Astrocyte of the cerebellum (primary cell): ENCODE measurements around the gene SLC39A11.

Experiments used
- DNase-seq: peaks from one replicate; pipeline ENCODE4 v3.0.0-alpha.2; 2011; ENCODE audit warnings: low read depth
- H3K4me3 ChIP-seq: 2 replicates; pipeline ENCODE4 v1.5.1; 2011; ENCODE audit warnings: mild to moderate bottlenecking, low read depth, low read length, moderate library complexity
- in situ Hi-C: cut with HindIII; loops from 2 replicates; pipeline ENCODE4 v1.10.0; 2017; ENCODE audit warnings: low sequenced_read_pairs
- TF ChIP-seq, protein P1 (sequence below): IDR thresholded peaks from 2 replicates; pipeline ENCODE4 v1.5.1; 2012; ENCODE audit warnings: low read length, low read depth, moderate library complexity, mild to moderate bottlenecking; ENCODE audit errors: missing control alignments

Gene SLC39A11

DNA sequence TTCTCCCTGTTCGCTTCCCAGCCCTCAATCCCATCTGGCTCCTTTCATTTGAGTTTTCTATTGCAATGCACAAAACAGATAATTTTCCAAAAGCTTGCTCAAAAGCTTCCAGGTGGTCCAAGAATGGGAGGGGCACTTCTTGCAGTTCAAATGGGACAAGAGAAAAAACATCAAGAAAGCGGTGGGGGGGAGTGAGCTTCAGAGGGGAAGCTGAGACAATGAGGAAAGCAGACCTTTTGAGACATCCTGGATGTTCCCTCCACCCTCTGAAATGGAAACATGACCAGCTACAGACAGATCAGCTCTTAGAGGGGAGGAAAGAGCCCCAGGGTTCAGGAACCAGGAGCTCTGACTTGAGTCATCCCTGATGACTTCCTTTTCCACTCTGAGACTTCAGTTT lies 368.2 kb downstream of the SLC39A11 start:
- no peak for DNase-seq
- in situ Hi-C loops: loop anchor here (10.0 kb wide), 1 partner anchor 261 kb away; no protein-coding TSS in a partner anchor

DNA sequence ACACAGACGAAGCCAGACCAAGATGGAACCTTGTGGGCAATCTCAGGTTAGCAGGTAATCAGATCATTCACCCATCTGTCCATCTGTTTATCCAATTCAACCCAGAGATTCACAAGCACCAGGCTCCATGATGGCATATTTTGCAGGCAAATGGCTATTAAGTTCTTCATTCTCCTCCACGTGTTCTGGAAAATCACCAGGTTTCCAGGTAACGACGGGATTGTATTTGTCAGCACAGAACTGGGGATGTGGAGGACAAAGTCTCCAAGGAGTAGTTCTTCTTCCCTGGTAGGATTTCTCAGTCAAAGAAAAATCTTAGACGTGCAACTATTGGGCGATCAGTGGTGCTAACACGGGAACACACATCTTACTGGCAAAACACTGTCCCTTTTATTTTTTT lies 368.8 kb downstream of the SLC39A11 start:
- TF ChIP-seq, protein P1, sequence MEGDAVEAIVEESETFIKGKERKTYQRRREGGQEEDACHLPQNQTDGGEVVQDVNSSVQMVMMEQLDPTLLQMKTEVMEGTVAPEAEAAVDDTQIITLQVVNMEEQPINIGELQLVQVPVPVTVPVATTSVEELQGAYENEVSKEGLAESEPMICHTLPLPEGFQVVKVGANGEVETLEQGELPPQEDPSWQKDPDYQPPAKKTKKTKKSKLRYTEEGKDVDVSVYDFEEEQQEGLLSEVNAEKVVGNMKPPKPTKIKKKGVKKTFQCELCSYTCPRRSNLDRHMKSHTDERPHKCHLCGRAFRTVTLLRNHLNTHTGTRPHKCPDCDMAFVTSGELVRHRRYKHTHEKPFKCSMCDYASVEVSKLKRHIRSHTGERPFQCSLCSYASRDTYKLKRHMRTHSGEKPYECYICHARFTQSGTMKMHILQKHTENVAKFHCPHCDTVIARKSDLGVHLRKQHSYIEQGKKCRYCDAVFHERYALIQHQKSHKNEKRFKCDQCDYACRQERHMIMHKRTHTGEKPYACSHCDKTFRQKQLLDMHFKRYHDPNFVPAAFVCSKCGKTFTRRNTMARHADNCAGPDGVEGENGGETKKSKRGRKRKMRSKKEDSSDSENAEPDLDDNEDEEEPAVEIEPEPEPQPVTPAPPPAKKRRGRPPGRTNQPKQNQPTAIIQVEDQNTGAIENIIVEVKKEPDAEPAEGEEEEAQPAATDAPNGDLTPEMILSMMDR: no peak
- no peak for DNase-seq
- in situ Hi-C loops: loop anchor here (10.0 kb wide), 1 partner anchor 261 kb away; no protein-coding TSS in a partner anchor
- H3K4me3 ChIP-seq: no peak overlapping the region

More for the DNA sequence above, 368.2 kb downstream of the SLC39A11 start:
- TF ChIP-seq, protein P1: no peak
- no peak overlapping the region for H3K4me3 ChIP-seq

DNA sequence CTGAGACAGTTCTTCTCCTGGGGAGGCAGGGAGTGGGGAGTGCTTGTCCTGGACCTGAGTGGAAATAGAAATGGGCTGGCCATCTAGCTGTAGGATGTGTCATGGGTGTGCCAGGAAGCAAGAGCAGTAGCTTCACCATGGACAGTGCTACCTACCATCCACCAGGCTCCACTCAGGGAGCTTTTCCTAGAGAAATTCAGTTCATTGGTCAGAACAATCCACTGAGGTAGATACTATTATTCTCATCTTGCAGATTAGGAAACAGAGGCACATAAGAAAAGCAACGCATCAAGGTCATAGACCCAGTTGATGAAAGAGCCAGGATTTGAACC lies 372.0 kb downstream of the SLC39A11 start:
- TF ChIP-seq, protein P1: no peak
- DNase-seq: no peak

DNA sequence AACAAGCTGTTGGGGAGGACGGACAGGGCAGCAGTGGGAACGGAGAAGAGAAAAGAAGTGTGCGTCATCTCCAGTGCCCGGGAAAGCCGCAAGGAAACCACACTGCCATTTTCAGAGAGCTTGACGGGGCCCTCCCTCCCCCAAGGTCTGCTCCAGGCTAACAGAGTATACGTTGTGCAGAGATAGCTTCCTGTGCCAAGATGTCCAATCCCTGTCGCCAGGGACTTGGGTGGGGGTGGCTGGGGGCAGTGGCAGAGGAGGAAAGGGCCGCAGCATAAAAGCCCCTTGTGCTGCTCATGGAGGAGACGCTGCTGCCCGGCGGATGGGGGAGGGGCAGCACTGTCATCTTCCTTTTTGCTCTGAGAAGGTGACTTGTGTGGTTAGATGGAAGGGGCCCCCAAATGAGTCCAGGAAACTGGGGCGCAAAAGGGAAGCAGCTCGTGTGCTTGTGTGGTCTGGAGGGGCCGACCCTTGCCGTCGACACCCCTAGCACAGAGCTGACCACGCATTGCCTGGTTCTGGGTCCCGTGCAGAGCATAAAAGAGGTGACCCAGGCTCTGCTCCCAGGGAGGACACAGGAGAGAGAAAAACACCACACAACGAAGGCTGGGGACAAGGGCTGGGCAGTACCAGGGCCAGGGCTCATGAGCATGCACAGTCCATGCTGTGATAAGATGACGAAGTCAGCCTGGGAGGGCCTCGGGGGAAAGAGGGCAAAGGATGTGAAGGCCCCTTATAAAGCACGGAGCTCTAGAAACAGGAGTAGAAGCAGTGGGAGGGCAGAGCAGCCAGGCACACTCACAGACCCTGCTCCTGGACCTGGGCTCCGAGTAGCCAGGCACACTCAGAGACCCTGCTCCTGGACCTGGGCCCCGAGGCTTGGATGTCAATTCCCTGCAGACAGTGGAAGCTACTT lies 372.7 kb downstream of the SLC39A11 start:
- H3K4me3 ChIP-seq: no peak overlapping the region
- TF ChIP-seq, protein P1: peak; percentile 0
- peak; percentile 88 for DNase-seq
- in situ Hi-C loops: loop anchor here (10.0 kb wide), 1 partner anchor 265 kb away; no protein-coding TSS in a partner anchor

More for the DNA sequence above, 372.0 kb downstream of the SLC39A11 start:
- in situ Hi-C loops: loop anchor here (10.0 kb wide), 1 partner anchor 264 kb away; no protein-coding TSS in a partner anchor
- H3K4me3 ChIP-seq: no peak overlapping the region

DNA sequence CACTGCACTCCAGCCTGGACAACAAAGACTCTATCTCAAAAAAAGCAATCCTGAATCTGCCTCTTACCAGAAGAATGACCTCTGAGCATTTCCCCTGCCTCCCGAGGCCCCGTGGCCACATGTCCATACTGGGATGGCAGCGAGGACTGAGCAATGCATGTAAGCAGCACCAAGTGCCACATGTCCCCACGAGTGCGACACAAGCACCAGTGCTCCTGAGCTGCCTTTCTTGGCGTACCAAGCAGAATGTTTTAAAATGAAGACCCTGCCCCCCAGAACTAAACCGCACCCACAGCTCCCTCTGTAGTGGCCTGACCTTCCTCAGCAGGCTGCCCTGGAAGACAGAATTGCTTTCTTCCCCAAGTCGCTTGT lies 373.3 kb downstream of the SLC39A11 start:
- in situ Hi-C loops: no loop called here
- no peak for DNase-seq
- TF ChIP-seq, protein P1: peak; percentile 2
- no peak overlapping the region for H3K4me3 ChIP-seq

DNA sequence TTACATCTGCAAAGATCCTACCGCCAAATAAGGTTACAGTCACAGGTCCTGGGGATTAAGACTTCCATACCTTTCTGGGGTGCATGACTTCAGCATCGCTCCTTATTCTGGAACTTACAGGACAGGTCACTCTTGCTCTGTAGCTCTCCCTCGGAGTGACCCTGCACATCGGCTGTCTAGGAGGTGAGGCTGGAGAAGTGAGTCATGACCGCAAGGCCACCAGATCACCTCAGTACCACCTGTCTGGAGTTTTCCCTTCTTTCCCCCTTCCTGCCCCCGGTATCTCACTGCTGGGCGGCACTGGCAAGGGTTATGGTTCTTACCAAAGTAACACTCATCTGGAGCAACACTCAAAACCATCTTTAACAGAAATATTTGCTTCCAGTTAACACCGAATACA lies 374.8 kb downstream of the SLC39A11 start:
- TF ChIP-seq, protein P1: no peak
- H3K4me3 ChIP-seq: no peak overlapping the region
- DNase-seq: no peak
- in situ Hi-C loops: no loop called here
